Limb (tissue), 2 donors: Measurements from ENCODE around the gene GPHN.
"Not testable (repeated sequence)": the region's sequence is repeated elsewhere in the genome, so short reads cannot be mapped to it uniquely, and the experiment has no call there.

Source experiments
- DNase-seq, 2 donors: peaks; one replicate each; pipeline ENCODE4 v3.0.0-alpha.2; 2016; ENCODE audit errors: extremely low spot score in 2 of 2

The GPHN gene

GRCh38 chr14:67031920-67032774 lies 524.2 kb downstream of the GPHN start:
- DNase-seq = no peak

DNA sequence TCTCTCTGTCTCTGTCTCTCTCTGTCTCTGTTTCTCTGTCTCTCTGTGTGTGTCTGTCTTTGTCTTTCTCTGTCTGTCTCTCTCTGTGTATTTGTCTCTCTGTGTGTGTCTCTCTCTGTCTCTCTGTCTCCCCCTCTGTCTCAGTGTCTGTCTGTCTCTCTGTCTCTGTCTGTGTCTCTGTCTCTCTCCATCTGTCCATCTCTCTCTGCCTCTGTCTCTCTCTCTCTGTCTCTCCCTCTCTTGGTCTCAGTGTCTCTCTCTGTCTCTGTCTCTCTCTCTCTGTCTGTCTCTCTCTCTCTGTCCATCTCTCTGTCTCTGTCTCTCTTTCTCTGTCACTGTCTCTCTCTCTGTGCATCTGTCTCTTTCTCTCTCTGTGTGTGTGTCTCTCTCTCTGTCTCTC lies 537.5 kb downstream of the GPHN start:
- DNase-seq = no peak

DNA sequence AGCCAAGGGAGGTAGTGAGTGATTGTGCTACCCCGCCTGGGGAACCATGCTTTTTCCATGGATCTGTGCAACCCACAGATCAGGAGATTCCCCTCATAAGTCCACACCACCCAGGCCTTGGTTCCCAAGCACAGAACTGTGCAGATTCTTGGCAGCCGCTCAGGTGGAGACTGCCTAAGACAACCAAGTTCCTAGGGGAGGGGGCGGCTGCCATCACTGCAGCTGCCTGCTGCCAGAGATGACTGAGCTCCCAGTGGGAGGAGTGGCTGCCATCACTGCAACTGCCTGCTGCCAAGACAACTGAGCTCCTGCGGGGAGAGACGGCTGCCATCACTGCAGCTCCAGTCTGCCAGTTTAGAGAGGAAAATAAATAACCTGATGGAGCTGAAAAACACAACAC lies 542.9 kb downstream of the GPHN start:
- DNase-seq = no peak

DNA sequence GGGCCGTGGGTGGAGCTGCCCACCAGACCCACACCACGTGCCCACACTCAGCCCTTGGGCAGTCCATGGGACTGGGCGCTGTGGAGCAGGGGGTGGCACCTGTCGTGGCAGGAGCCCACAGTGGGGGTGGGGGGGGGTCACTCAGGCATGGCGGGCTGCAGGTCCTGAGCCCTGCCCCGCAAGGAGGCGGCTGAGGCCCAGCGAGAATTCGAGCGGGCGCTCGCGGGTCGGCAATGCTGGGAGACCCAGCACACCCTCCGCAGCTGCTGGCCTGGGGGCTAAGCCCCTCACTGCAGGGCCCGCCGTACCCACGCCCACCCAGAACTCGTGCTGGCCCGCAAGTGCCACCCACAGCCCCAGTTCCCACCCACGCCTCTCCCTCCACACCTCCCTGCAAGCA lies 548.7 kb downstream of the GPHN start:
- no peak for DNase-seq

- DNase-seq = no peak
These were observed 551.6 kb downstream of the GPHN start for GRCh38 chr14:67059596-67059995.

GRCh38 chr14:67060546-67060945 lies 552.6 kb downstream of the GPHN start:
- DNase-seq = no peak

GRCh38 chr14:67067070-67067814 lies 559.3 kb downstream of the GPHN start:
- not testable (repeated sequence) for DNase-seq

DNA sequence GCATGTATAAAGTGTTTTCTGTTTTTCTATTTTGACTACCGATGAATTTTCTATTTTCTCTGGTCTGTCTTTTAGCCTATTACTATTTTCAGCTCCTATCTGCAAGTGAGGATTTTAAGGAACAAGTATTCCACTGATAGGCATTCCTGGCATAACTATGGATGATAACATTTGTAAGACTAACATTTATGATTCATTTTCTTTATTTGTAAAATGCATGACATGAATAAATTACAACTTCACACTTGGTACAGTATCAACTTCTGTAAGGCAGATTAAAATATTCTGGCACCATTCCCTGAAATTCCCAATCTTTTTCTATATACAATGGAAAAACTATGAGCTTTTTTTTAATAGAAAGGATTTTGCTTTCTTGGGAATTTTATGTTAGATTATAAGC lies 560.3 kb downstream of the GPHN start:
- no peak for DNase-seq

- DNase-seq = no peak
These were observed 563.6 kb downstream of the GPHN start for GRCh38 chr14:67071506-67071905.

GRCh38 chr14:67077921-67078320 lies 570.0 kb downstream of the GPHN start:
- no peak for DNase-seq

- DNase-seq = no peak
These were observed 571.9 kb downstream of the GPHN start for GRCh38 chr14:67079846-67080245.

GRCh38 chr14:67108230-67108629 lies 600.3 kb downstream of the GPHN start:
- DNase-seq = no peak

DNA sequence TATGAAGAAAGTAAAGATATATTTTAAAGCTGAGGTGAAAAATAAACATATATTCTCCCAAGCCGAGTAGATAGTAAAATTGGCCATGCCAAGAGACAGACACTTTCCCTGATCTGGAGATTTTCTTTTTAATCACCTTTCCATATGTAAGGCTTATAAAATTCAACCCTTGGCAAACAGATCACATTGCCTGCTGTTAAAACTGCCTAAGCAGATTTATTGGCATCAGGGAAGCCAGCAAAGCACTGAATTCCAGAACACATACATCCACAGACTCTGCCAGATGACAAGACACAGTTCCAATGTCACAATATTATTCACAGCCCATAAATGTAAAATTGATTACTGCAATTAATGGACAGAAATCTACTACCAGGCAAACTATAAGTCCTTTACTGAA lies 603.1 kb downstream of the GPHN start:
- no peak for DNase-seq

- no peak for DNase-seq
These were observed 604.4 kb downstream of the GPHN start for GRCh38 chr14:67112344-67112743.

- no peak for DNase-seq
These were observed 619.2 kb downstream of the GPHN start for GRCh38 chr14:67127174-67127573.

DNA sequence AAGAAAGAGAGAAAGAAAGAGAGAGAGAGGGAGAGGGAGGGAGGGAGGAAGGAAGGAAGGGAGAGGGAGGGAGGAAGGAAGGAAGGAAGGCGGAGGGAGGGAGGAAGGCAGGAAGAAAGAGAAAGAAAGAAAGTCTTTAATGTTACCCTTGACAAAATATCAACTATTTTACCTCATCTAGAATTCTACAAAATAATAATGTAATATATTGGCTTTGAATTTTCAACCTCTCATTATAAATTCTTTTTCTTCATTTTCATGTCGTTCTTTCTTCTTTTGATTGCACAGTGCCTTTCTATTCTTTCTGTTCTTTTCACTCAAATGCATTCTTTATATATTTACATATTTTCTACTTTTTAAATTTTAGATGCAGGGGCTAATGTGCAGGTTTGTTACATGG lies 621.8 kb downstream of the GPHN start:
- no peak for DNase-seq

- no peak for DNase-seq
These were observed 623.7 kb downstream of the GPHN start for GRCh38 chr14:67131691-67132090.

- DNase-seq = no peak
These were observed 625.2 kb downstream of the GPHN start for GRCh38 chr14:67133144-67133543.

- no peak for DNase-seq
These were observed 625.9 kb downstream of the GPHN start for GRCh38 chr14:67133595-67134441.

GRCh38 chr14:67137744-67138371 lies 629.9 kb downstream of the GPHN start:
- no peak for DNase-seq

- no peak for DNase-seq
These were observed 632.6 kb downstream of the GPHN start for GRCh38 chr14:67140556-67140955.
